HG03159 (cell line): ENCODE results near the gene AHI1.

Experiments
- ATAC-seq: cut with Tn5 transposase; IDR thresholded peaks from one replicate; pipeline ENCODE4 v1.9.1; 2021; ENCODE audit warnings: mild to moderate bottlenecking, moderate library complexity; ENCODE audit not compliant: unreplicated experiment

AHI1 gene

GRCh38 chr6:135236732-135237131 lies 260.8 kb downstream of the AHI1 start:
- no peak for ATAC-seq

GRCh38 chr6:135236319-135236718 lies 261.2 kb downstream of the AHI1 start:
- no peak for ATAC-seq

GRCh38 chr6:135235716-135236115 lies 261.8 kb downstream of the AHI1 start:
- ATAC-seq, result no peak

- ATAC-seq, result no peak
Observed at GRCh38 chr6:135234492-135234780, 263.1 kb downstream of the AHI1 start.

- peak; percentile 56 for ATAC-seq
Observed at GRCh38 chr6:135233686-135234491, 263.7 kb downstream of the AHI1 start.
